Stimulated activated naive B cell treated with anti-CD40 and anti-IgM and Interleukin-4, amounts not matched to agents 10 μg/mL and 1 μg/mL and 100 μg/mL, for 72 hours (primary cell): ENCODE measurements around the gene TAF9B.
A peak's percentile ranks its signal among the peaks of the same experiment; 100 is the strongest.
"Not testable (repeated sequence)": the region's sequence is repeated elsewhere in the genome, so short reads cannot be mapped to it uniquely, and the experiment has no call there.

ENCODE experiments used
- ATAC-seq, 2 donors: fragments of 150-1000 bp; cut with Tn5 transposase; replicated peaks; 2 replicates each; pipeline ENCODE4 v1.10.0; 2021; ENCODE audit warnings: moderate library complexity in 1 of 2
- DNase-seq: peaks from one replicate; pipeline ENCODE4 v3.0.0; 2021
- H3K27ac Mint-ChIP-seq: one replicate; pipeline ENCODE4 v1.8.0; 2022; ENCODE audit warnings: mild to moderate bottlenecking, mixed read lengths
- H3K27me3 Mint-ChIP-seq, 2 donors: one replicate each; pipeline ENCODE4 v1.8.0; 2022; ENCODE audit warnings: mixed read lengths in 2 of 2
- H3K36me3 Mint-ChIP-seq, 2 donors: one replicate each; pipeline ENCODE4 v1.8.0; 2022; ENCODE audit warnings: mixed read lengths in 2 of 2, mild to moderate bottlenecking in 1 of 2
- H3K4me1 Mint-ChIP-seq, 2 donors: one replicate each; pipeline ENCODE4 v1.8.0; 2022; ENCODE audit warnings: mixed read lengths in 2 of 2, mild to moderate bottlenecking in 1 of 2
- H3K4me3 Mint-ChIP-seq, 2 donors: one replicate each; pipeline ENCODE4 v1.8.0; 2022; ENCODE audit warnings: mild to moderate bottlenecking in 2 of 2, mixed read lengths in 2 of 2, moderate library complexity in 1 of 2
- H3K9me3 Mint-ChIP-seq, 2 donors: one replicate each; pipeline ENCODE4 v1.8.0; 2022; ENCODE audit warnings: mixed read lengths in 2 of 2, mild to moderate bottlenecking in 1 of 2

Gene TAF9B

GRCh38 chrX:78104447-78105176 lies 34.8 kb downstream of the TAF9B start:
- Mint-ChIP-seq H3K27ac (peak overlapping the region; percentile 89), H3K4me1 (peaks cover 8 to 29% of the 10 kb centered on the region in 2 donors), H3K27me3 (peaks cover 0 to under 1% of the 10 kb centered on the region in 2 donors), H3K36me3 (peaks cover 20 to 27% of the 10 kb centered on the region in 2 donors), H3K4me3 (peak overlapping the region; percentile 89 to 91), H3K9me3 (peaks cover 0 to 8% of the 10 kb centered on the region in 2 donors)
- ATAC-seq (no peak), DNase-seq (no peak)

DNA sequence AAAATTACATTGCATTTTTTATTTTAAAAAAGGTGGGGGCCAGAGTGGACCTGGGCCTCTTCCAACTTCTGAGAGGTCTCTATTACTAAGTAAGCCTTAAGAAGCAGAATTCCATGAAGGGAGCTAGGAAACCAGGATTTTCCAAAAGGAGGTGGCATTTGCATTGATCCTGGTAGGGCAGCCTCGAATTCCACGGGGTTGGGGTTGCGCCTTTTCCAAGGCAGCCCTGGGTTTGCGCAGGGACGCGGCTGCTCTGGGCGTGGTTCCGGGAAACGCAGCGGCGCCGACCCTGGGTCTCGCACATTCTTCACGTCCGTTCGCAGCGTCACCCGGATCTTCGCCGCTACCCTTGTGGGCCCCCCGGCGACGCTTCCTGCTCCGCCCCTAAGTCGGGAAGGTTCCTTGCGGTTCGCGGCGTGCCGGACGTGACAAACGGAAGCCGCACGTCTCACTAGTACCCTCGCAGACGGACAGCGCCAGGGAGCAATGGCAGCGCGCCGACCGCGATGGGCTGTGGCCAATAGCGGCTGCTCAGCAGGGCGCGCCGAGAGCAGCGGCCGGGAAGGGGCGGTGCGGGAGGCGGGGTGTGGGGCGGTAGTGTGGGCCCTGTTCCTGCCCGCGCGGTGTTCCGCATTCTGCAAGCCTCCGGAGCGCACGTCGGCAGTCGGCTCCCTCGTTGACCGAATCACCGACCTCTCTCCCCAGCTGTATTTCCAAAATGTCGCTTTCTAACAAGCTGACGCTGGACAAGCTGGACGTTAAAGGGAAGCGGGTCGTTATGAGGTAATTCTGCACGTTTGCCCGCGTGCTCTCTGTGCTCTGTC lies 35.6 kb downstream of the TAF9B start, which contains the start of gene PGK1:
PGK1 (plus strand) TSS at position 626 of the 824 bp plus-strand sequence; CDS start at position 719, 93 bp downstream.
- ATAC-seq, result peak; percentile 97 to 98
- Mint-ChIP-seq H3K27me3 (peaks cover 0 to 4% of the 10 kb centered on the region in 2 donors), H3K36me3 (peaks cover 20 to 25% of the 10 kb centered on the region in 2 donors), H3K27ac (peak within 1 kb of the TSS; percentile 94), H3K4me1 (peaks cover 8 to 27% of the 10 kb centered on the region in 2 donors), H3K9me3 (peaks cover 0 to 8% of the 10 kb centered on the region in 2 donors), H3K4me3 (peak within 1 kb of the TSS; percentile 89 to 91)
- DNase-seq, result peak; percentile 94

- ATAC-seq (no peak), DNase-seq (no peak)
- Mint-ChIP-seq H3K4me1 (peaks cover 7 to 22% of the 10 kb centered on the region in 2 donors), H3K9me3 (peaks cover 0 to 8% of the 10 kb centered on the region in 2 donors), H3K4me3 (peak overlapping the region; percentile 89 to 91), H3K36me3 (peaks cover 20 to 25% of the 10 kb centered on the region in 2 donors), H3K27ac (peak overlapping the region; percentile 94), H3K27me3 (peaks cover 0 to 4% of the 10 kb centered on the region in 2 donors)
These were observed 36.3 kb downstream of the TAF9B start for GRCh38 chrX:78103001-78103622.

DNA sequence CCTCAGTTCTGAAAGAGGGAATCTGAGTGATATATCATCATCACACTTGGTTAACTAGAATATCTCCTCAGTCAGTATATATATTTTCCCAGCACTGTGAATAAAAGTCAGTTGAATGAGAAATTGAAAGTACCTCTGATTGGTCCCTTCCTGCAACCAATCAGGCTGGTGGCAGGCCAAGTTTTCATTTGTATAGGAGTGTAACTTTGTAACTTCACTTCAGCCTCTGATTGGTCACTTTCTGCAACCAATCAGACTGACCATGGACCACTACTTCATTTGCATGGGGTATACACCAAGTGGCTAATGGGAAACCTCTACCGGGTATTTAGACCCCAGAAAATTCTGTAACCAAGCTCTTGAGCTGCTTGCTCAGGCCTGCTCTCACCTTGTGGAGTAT lies 37.4 kb downstream of the TAF9B start:
- peaks cover 0 to 8% of the 10 kb centered on the region in 2 donors for H3K9me3 Mint-ChIP-seq
- H3K36me3 Mint-ChIP-seq, result peaks cover 16 to 20% of the 10 kb centered on the region in 2 donors
- no peak overlapping the region for H3K27ac Mint-ChIP-seq
- no peak for ATAC-seq
- no peak overlapping the region for H3K4me3 Mint-ChIP-seq
- H3K4me1 Mint-ChIP-seq, result peaks cover 4 to 13% of the 10 kb centered on the region in 2 donors
- peaks cover 4 to 5% of the 10 kb centered on the region in 2 donors for H3K27me3 Mint-ChIP-seq
- no peak for DNase-seq

GRCh38 chrX:78098108-78098507 lies 41.3 kb downstream of the TAF9B start:
- no peaks in the 10 kb centered on the region for H3K4me1 Mint-ChIP-seq
- ATAC-seq, result no peak

GRCh38 chrX:78092296-78092695 lies 47.2 kb downstream of the TAF9B start:
- Mint-ChIP-seq H3K4me3 (no peak overlapping the region), H3K4me1 (no peaks in the 10 kb centered on the region), H3K36me3 (peaks cover 0 to 3% of the 10 kb centered on the region in 2 donors), H3K9me3 (peaks cover 3 to 4% of the 10 kb centered on the region in 2 donors), H3K27me3 (peaks cover 0 to 4% of the 10 kb centered on the region in 2 donors), H3K27ac (no peak overlapping the region)
- ATAC-seq (peak; percentile 79 to 85), DNase-seq (peak; percentile 17)

More at GRCh38 chrX:78098108-78098507, 41.3 kb downstream of the TAF9B start:
- Mint-ChIP-seq H3K4me3 (no peak overlapping the region), H3K36me3 (no peaks in the 10 kb centered on the region), H3K27ac (no peak overlapping the region), H3K27me3 (peaks cover 5 to 8% of the 10 kb centered on the region in 2 donors), H3K9me3 (peaks cover 0 to 4% of the 10 kb centered on the region in 2 donors)
- no peak for DNase-seq

- not testable (repeated sequence) for H3K4me3 Mint-ChIP-seq, DNase-seq, H3K9me3 Mint-ChIP-seq, ATAC-seq, H3K27ac Mint-ChIP-seq, H3K4me1 Mint-ChIP-seq, H3K36me3 Mint-ChIP-seq, H3K27me3 Mint-ChIP-seq
These were observed 58.0 kb downstream of the TAF9B start for GRCh38 chrX:78081413-78081812.
